DMS153 (cell line): Measurements from ENCODE around the gene GALNS.
"Not testable (repeated sequence)": the region's sequence is repeated elsewhere in the genome, so short reads cannot be mapped to it uniquely, and the experiment has no call there.

Experiments used
- DNase-seq: peaks from one replicate; lab custom pipeline; 2025; lab: John Stamatoyannopoulos, UW

The GALNS gene

GRCh38 chr16:88836791-88837190 is 20.0 kb downstream of the GALNS start:
- no peak for DNase-seq

GRCh38 chr16:88835818-88836217 is 20.9 kb downstream of the GALNS start:
- no peak for DNase-seq

GRCh38 chr16:88835383-88835782 is 21.4 kb downstream of the GALNS start:
- DNase-seq: no peak

GRCh38 chr16:88834670-88835069 is 22.1 kb downstream of the GALNS start:
- DNase-seq: no peak

- no peak for DNase-seq
Measured at GRCh38 chr16:88833086-88833485, 23.7 kb downstream of the GALNS start.

- no peak for DNase-seq
Measured at GRCh38 chr16:88831838-88832237, 24.9 kb downstream of the GALNS start.

GRCh38 chr16:88830783-88831182 is 26.0 kb downstream of the GALNS start:
- DNase-seq: no peak

- no peak for DNase-seq
Measured at GRCh38 chr16:88830258-88830657, 26.5 kb downstream of the GALNS start.

GRCh38 chr16:88828711-88829110 is 28.0 kb downstream of the GALNS start:
- no peak for DNase-seq

- DNase-seq: no peak
Measured at GRCh38 chr16:88827727-88828126, 29.0 kb downstream of the GALNS start.

- DNase-seq: no peak
Measured at GRCh38 chr16:88826070-88826840, 30.5 kb downstream of the GALNS start.

- DNase-seq: no peak
Measured at GRCh38 chr16:88825146-88825545, 31.6 kb downstream of the GALNS start.

- no peak for DNase-seq
Measured at GRCh38 chr16:88824256-88825077, 32.3 kb downstream of the GALNS start.

- not testable (repeated sequence) for DNase-seq
Measured at GRCh38 chr16:88823646-88824045, 33.1 kb downstream of the GALNS start.

- no peak for DNase-seq
Measured at GRCh38 chr16:88822281-88823040, 34.3 kb downstream of the GALNS start.

- DNase-seq: no peak
Measured at GRCh38 chr16:88821168-88821850, 35.4 kb downstream of the GALNS start.

- DNase-seq: no peak
Measured at GRCh38 chr16:88820385-88821025, 36.2 kb downstream of the GALNS start.

GRCh38 chr16:88819126-88819525 is 37.6 kb downstream of the GALNS start:
- no peak for DNase-seq

- DNase-seq: no peak
Measured at GRCh38 chr16:88818575-88818874, 38.2 kb downstream of the GALNS start.

GRCh38 chr16:88817785-88818574 is 38.8 kb downstream of the GALNS start:
- no peak for DNase-seq
